HG03442 (cell line): ENCODE data around the gene PLA2G2D.
"Not testable (repeated sequence)": the region's sequence is repeated elsewhere in the genome, so short reads cannot be mapped to it uniquely, and the experiment has no call there.

Experiments
- ATAC-seq: cut with Tn5 transposase; IDR thresholded peaks from one replicate; pipeline ENCODE4 v1.9.1; 2021; ENCODE audit warnings: mild to moderate bottlenecking, moderate library complexity; ENCODE audit not compliant: unreplicated experiment

Gene PLA2G2D

DNA sequence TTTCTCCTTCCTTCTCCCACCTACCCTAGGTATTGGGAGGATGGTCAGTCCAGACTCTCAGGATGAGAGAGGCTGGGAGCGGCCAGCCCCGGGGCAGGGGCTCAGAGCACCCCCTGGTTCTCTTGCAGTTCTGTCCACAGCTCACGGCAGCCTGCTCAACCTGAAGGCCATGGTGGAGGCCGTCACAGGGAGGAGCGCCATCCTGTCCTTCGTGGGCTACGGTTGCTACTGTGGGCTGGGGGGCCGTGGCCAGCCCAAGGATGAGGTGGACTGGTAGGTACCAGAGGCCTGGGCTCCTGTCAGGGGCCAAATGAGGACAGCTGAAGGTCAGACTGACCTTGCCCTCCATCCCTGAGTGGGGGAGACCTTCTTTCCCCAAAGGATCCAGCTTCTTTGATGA, 24.0 kb upstream of the PLA2G2D start:
- ATAC-seq, result no peak

DNA sequence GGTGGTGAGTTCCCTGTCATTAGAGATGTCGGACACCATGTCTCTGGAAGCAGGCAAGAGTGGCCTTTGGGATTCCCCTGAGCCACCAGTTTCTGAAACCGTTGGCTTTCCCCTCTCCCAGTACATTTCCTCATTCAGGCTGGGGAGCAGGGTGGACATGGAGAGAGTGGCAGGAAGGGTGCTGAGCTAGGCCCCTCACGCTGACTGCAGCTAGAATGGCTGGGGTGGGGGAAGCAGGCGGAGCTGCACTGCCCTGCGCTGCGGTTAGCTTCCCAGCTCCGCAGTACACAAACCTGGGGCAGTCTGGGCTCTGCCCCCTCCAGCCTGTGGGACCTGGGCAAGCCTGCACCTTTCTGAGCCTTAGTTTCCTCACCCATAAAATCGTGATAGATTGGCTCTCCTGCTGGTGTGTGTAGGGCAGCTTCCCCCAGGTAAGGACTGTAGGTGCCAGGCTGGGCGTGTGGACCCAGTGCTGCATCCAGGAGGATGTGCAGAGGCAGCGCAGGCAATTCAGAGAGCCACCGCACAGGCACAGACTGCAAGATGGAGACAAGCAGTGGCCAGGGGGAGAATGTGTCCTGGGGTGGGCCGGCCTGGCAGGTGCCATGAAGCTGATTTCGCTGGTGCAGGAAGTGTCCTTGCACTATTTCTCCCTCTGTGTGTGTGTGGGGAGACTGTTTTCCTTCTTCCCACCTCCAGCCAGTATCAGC, 22.8 kb upstream of the PLA2G2D start:
- no peak for ATAC-seq

DNA sequence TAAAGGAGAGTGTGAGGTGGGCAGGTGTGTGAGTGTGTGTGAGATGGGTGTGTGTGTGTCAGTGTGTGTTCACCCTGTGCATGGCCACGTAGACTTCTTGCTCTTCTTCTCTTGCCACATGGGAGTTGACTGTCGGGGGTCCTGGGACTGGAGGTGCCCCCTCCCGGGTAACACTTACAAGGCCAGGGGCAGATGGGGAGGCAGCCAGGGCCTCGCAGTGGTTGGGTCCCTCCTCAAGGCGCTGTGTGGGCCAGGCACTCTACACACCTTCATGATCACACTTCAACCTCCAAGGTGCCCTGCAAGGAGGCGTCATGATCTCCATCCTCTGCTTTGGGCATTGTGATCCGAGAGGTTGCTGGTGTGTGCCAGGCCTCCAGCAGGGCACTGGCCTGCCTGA, 22.1 kb upstream of the PLA2G2D start:
- no peak for ATAC-seq

DNA sequence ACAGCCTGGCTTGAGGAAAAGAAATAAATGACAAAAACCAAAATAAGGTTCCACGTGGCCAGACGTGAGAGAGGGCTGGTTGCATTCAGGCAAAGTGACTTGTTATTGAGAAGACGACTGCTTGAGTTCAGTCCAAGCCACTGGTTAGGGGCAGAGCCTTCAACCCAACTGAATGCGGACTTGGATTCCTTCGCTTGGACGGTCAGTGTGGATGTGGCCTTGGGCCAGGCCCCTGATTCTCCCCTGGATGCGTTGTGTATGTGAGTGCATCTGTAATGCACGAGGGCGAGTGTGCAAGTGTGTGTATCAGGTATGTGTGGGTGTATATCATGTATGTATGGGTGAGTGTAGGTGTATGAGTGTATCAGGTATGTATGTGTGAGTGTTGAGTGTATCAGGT, 21.7 kb upstream of the PLA2G2D start:
- no peak for ATAC-seq

DNA sequence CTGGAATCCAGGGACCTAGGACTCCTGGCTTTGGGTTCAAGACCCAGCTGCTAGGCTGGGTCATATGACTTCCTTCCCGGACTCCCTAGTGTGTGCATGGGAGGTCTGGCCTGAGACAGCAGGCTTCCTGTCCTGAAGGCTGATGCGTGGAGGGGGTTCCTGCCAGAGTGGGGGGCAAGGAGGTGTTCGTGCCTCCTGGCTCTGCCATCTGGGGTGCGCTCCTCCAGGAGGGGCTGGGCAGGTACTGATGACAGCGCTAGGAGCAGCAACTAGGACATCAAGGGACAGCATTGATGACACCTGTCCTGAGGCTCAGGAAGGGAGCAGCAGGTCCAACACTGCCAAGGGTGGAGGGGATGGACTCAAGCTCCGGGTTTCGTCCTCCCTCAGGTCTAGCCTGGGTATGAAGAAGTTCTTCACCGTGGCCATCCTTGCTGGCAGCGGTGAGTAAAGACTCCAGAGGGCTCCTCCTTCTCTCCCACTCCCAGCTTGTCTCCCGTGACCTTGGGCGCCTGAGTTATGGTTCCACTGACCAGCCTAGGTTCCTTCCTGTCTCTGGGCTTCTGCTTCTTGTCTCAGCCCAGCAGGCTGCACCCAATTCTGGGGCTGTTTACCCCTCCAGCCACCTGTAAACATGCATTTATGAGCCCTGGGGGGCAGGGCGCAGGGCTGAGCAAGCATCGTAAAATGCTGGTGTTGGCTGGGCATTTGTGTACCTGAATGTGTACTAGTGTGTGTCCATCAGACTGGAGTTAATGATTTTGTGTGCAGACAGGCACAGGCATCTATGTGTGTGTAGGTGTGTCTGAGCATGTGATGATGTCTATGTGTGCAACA, 20.7 kb upstream of the PLA2G2D start:
- ATAC-seq, result no peak

DNA sequence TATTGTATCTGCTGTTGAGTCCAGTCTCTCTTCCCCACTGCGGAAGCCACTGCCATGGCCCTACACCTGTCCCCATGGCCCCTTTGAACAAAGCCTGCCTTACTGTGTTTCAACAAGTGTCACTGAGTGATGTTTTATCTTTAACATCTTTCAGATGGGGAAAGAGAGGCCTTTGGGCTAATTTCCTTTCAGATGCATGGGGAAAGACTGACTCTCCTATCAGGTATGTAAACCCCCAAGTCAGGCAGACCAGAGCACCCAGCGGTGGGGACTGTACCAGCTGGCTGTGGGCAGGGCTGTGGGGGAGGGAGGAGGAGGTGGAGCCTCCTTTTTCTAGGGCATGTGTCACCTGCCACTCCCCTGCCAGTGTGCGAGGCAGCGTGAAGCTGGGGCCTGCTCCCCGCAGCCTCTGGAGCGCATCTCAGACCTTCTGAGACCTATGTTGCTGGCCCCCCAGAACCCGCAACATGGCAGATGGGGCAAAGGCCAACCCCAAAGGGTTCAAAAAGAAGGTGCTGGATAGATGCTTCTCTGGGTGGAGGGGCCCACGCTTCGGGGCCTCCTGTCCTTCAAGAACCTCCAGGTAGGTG, 19.7 kb upstream of the PLA2G2D start, which contains the start of gene PLA2G2F:
TSS of gene PLA2G2F (plus strand) at position 363 of the 590 bp plus-strand sequence. CDS start at position 468, 105 bp downstream.
- no peak for ATAC-seq

DNA sequence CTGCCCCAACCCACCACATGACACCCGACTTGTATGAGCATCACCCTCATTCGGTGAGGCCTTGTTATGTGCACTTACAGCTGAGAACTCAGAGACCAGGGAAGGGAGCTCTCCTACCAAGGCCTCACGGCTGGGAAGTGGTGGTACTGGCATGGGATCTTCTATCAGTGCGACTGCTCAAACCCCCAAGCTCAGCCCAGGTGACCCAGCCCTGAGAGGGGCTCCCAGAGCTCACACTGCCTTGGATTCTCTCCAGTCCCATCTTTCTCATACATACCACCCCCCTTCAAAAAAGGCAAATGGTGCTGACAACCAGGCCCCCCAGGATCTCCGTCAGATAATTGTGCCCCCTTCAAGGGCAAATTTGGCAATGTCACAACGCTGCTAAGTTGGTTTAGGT, 19.0 kb upstream of the PLA2G2D start:
- no peak for ATAC-seq

DNA sequence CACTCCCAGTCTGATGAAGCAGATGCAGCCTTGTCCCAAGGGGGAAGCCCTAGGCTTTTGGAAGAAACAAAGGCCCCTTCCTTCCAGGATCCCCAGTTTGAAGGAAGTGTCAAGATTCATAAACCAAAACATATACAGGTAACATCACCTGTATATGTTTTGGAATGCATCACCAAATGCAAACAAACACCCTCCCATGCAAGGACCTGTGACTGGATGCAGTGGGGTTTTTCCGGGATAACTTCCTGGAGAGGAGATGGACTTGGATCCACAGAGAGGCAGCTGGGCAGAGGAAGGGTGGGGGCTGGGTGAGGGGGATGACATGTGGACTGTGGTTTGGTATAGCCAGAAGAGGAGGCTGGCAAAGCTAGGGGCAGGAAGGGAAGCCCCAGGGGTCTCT, 18.3 kb upstream of the PLA2G2D start:
- no peak for ATAC-seq

DNA sequence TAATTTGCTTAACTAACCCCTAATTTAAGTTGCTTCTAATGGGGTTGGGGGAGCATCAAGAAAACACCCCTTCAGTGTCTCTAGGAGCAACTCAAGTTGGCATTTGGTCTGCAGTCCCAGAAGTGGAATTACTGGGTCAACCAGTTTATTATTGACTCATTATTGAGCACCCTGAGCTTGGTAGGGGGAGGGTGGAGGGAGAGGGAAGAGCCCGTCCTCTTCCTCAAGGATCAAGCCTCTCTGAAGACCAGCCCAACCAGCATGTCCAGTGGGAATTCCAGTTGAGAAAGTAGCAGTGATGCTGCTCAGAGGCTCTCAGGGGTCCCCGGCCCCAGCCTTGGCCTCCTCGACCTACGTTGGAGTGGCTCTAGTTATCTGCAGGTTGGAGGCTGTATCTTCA, 17.7 kb upstream of the PLA2G2D start:
- ATAC-seq, result no peak

DNA sequence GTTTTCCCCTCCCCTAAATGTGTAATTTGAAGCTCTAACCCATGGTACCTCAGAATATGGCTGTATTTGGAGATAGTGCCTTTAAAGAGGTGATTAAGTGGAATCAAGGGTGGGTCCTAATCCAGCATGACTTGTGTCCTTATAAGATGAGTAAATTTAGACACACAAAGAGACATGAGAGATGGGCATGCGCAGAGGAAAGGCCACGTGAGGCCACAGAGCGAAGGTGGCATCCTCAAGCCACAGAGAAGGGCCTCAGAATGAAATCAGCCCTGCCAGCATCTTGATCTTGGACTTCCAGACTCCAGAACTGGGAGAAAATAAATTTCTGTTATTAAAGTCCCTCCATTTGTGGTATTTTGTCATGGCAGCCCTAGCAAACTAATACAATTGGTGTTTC, 16.9 kb upstream of the PLA2G2D start:
- no peak for ATAC-seq

DNA sequence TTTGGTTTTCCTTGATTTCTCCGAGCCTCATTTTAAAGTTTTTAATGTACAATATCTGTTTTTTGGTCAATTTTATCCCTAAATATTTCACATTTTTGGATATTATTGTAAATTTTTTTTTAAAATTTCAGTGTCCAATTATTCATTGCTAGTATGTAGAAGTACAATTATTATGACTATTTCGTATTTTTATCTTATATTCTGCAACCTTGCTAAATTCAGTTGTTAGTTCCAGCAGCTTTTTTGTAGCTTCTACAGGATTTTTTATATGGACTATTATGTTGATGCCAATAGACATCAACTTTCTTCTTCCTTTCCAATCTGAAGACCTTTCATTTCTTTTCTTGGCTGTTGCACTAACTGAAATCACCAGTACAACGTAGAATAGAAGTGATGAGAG, 15.7 kb upstream of the PLA2G2D start:
- ATAC-seq, result no peak

DNA sequence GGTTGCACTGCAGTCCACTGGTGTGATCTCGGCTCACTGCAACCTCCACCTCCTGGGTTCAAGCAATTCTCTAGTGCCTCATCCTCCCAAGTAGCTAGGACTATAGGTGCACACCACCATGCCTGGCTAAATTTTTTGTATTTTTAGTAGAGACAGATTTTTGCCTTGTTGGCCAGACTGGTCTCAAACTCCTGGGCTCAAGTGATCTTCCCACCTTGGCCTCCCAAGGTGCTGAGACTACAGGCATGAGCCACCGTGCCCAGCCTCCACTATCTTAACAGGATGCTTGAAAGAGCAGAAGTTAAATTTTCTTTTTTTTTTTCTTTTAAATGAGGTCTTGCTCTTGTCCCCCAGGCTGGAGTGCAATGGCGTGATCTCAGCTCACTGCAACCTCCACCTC, 11.2 kb upstream of the PLA2G2D start:
- ATAC-seq, result not testable (repeated sequence)

DNA sequence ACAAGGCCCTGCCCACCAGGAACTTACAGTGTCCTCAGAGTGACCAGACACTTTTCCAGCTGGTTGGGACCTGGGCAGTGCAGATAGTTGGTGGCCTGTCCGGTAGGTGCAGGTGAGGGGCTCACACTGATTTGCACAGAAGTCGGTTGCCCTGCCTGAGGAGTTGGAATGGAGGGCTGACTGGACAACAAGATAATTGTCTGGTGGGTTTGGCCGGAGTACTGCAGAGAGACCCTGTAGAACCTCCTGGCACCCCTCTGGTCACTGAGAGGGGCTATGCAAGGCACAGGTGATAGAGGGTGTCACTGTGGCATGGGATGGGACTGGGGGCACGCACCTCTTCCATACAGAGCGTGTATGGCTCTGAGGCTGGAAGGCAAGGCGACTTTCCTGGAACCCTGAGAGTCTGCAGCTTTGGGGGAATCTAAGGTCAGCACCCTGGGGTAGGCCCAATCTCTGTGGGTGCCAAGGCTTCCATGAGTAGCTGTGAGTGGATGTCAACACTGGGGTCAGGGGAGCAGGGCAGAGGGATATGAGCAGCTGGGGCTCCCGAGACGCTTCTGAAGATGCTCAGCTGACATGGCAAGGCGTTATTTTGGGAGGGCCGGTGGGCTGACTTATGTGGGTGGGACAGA, 7.6 kb upstream of the PLA2G2D start:
- no peak for ATAC-seq

DNA sequence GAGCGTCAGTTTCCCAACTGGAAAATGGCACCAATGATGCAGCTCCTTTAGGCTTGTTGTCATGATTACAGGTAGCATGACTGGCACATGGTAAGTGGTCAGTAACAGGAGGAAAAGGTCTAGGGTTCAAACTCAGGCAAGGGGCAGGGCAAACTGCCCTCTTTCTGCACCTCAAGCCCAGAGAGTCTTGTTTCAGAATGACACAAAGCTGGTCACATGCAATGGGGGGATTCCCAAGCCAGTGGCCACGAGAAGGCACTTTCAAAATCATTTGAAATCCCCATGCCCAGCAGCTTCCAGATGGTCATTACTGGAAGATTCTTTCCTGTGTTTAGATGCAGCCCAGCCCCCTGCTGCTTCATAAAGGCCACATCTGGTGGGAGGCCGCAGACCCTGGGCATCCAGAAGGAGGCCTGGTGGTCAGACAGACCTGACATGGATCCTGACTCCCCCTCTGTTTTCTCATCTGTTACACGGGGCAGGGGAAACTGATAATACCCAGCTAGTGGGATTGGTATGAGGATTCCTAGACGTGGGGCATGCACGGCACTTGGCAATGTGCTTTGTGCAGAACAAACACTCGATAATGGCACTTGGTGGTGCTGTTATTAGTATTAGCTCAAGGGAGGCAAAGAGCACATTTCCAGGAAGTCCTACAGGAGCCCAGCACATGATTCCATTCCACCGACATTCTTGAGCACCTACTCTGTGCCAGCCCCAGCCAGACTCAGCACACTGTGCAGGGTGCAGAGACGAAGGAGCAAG, 6.9 kb upstream of the PLA2G2D start:
- ATAC-seq, result peak; percentile 45

DNA sequence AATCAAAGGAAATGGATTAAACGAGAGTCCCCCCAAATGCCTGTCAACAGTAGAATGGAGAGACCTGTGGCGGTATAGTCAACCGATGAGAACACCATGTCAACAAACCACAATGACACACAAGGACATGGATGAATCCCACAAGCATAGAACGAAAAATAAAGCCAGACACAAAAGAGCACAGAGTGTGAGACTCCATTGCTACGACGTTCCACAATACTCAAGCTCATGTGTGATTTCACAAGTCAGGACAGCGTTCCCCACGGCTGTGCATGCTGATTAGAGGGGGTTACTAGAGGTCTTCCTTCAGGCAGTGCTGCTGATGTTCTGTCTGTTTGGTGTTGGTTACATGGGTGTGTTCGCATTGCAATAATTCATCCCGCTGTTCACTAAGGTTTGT, 5.8 kb upstream of the PLA2G2D start:
- no peak for ATAC-seq

DNA sequence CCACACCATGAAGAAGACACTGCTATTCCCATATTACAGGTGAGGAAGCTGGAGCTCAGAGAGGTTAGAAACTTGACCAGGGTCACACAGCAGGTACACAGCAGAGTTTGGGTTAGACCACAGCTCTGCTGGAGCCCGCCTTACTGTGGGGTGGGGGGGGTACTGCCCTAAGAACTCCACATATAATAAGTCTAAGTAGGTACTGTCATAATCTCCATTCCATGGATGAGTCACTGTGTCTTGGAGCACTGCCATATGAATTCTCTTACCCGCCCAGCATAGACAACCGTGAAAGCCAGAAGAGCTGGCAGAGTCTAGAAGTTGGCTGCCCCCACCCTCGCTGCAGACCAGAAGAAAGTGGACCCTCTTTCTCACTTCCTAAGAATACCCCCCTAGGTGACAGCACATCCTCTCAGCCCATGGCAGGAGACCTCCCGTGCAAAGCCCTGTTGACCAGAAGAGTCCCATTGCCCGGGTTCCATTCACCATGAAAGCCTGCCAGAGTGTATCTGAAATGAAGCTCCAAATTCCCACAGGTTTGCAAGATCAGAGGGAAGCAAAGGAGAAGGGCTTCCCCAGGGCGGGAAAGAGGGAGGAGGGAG, 5.2 kb upstream of the PLA2G2D start:
- no peak for ATAC-seq

DNA sequence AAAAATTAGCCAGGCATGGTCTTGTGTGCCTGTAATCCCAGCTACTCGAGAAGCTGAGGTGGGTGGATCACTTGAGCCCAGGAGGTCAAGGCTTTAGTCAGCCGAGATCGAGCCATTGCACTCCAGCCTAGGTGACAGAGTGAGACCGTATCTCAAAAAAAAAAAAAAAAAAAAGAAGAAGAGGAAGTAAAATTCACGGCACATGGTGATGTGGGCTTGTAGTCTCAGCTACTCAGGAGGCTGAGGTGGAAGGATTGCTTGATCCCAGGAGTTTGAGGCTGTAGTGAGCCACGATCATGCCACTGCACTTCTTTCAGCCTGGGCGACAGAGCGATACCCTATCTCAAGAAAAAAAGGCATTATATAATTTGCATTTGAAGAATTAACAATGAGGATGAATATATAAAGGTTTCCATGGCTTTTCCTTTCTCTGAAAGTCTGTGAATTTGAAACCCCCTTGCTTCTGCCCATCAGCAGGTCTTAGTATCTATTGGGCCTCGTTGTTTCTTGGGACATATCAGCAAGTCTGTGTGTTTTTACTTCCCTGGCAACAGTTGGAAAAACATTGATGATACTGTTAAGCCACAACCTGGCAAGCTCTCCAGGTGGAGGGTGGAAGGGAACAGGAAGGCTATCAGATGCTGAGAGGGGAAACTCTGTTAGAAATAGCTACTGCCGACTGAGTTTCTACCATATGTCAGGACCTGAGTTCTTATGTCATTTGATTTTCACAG, 4.6 kb upstream of the PLA2G2D start:
- ATAC-seq, result no peak

DNA sequence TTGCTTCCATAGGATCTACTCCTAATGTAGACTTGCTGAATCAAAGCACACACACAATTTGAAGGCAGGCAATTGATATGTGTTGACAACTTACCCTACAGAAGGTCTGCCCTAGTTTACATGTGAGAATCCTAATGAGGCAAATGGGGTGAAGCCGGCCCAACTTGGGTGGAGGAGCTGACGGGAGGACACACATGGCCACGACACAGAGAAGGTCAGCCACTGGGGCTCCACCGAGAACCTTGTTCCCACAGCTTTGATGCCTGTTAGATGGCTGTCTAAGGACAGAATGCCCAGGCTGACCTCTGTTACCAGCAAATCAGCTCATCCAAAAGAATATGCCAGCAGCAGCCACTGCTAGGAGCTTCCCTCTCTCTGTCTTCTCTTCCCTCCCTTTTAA, 1.5 kb upstream of the PLA2G2D start:
- ATAC-seq, result no peak

DNA sequence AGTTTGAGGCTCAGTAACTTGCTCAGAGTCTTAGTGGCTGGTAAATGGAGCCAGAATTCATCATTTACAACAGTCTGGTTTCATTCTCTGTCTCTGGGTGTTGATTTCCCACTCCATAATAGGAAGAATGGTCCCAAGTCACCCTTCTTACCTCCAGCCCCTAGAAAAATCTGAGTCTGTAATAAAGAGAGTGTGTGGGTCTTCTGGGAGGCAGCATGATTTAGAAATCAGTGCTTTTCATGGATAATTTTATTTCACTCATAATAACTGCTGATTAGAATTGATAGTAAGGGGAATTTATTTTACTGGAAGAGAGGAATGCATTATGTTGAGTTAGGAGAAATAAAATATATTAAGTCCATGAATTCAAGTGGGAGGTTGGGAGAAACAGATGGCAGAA, 2.1 kb downstream of the PLA2G2D start:
- no peak for ATAC-seq

DNA sequence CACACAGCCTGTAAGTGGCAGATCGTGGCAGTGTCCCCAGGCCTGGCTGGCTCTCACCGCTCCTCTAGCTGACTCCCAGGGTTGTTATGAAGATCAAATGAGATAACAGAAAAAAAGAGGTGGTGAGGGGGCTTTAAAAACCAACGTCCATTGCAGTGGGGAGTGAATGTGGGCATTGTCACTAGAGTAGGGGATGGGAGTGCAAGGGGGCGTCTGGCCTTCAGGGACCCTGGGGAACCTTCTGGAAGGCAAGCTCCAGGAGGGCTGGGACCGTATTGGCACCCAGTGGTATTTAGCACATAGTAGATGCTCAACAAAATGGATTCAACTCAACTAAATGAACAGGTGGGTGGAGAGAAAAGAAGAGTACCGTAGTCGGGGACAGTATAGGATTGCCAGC, 3.4 kb downstream of the PLA2G2D start:
- ATAC-seq, result no peak
